Right cardiac atrium (tissue), 5 donors: Measurements from ENCODE around the gene NXPE1. TPM values are rescaled to one million over a fixed set of nuclear protein-coding genes. Genes with fewer than 3 reads are reported as not detected.
"Not testable (repeated sequence)": the region's sequence is repeated elsewhere in the genome, so short reads cannot be mapped to it uniquely, and the experiment has no call there.

ENCODE experiments used
- ATAC-seq, 2 donors: fragments of 200-7000 bp; cut with Tn5 transposase; one replicate each; pipeline versions ENCODE4 v1.8.0 to v1.9.1; 2020; ENCODE audit warnings: moderate library complexity in 2 of 2, mild to moderate bottlenecking in 1 of 2
- DNase-seq, 3 donors: peaks; one replicate each; pipeline ENCODE4 v3.0.0-alpha.2; 2020
- H3K27ac ChIP-seq: one replicate; pipeline ENCODE4 v1.5.1; 2013; ENCODE audit warnings: mild to moderate bottlenecking, low read length, control low read depth, moderate library complexity
- H3K27me3 ChIP-seq: one replicate; pipeline ENCODE4 v1.6.1; 2013; ENCODE audit not compliant: control insufficient read depth, insufficient read depth
- H3K4me1 ChIP-seq: one replicate; pipeline ENCODE4 v1.6.1; 2013; ENCODE audit warnings: low read length; ENCODE audit not compliant: control insufficient read depth, insufficient read depth
- H3K4me3 ChIP-seq: one replicate; pipeline ENCODE4 v1.5.1; 2013; ENCODE audit warnings: low read length, control low read depth
- H3K9me3 ChIP-seq: one replicate; pipeline ENCODE4 v1.6.1; 2013; ENCODE audit warnings: low read length; ENCODE audit not compliant: control insufficient read depth
- WGBS: extraction: QIAGEN DNeasy Blood & Tissue Kit; methylation state at CpG from one replicate; pipeline ENCODE4 v1.1.7; 2013; 5-methylcytosine and 5-hydroxymethylcytosine counted together
- intact Hi-C, 4 donors: fragments of 100-400 bp; cut with DNase I; formaldehyde crosslinking; loops; one replicate each; pipeline versions ENCODE4 v1.11.0 to v1.14.0; 2022 to 2023
- long read RNA-seq, 4 donors: library from polyadenylated mRNA; unstranded; transcript quantifications; one replicate each; pipeline ENCODE4 v2.0.0, GENCODE V29; 2020 to 2021
- polyA plus RNA-seq: library from polyadenylated mRNA; stranded (reverse); fragments of 200-250 nt; gene quantifications from one replicate; pipeline ENCODE4 v1.2.3, GENCODE V29; 2013
- total RNA-seq, 4 donors: library from RNA; stranded (reverse); fragmentation: NEBNext Ultra II Directional; extraction: Animal tissue kit (Norgen Biotek cat#: 25700); gene quantifications; one replicate each; pipeline ENCODE4 v1.2.1, GENCODE V29; 2021
- donor health status: healthy with polysubstance abuse.
- donor health status: DM: no; HTN: yes; CAD: no.
- donor health status: DM: no; HTN: no; CAD: no.
- donor health status: DM: no; HTN: yes; CAD: no; lungs with severe emphysema.
- donor health status: DM: yes; HTN: yes; CAD: no.

NXPE1 gene
- not detected for total RNA-seq
- polyA plus RNA-seq: not detected
- long read RNA-seq, donor 1: 0 reads
- long read RNA-seq, donor 2: 0 reads
- long read RNA-seq, donor 3: 0 reads
- long read RNA-seq, donor 4: 0 reads

DNA sequence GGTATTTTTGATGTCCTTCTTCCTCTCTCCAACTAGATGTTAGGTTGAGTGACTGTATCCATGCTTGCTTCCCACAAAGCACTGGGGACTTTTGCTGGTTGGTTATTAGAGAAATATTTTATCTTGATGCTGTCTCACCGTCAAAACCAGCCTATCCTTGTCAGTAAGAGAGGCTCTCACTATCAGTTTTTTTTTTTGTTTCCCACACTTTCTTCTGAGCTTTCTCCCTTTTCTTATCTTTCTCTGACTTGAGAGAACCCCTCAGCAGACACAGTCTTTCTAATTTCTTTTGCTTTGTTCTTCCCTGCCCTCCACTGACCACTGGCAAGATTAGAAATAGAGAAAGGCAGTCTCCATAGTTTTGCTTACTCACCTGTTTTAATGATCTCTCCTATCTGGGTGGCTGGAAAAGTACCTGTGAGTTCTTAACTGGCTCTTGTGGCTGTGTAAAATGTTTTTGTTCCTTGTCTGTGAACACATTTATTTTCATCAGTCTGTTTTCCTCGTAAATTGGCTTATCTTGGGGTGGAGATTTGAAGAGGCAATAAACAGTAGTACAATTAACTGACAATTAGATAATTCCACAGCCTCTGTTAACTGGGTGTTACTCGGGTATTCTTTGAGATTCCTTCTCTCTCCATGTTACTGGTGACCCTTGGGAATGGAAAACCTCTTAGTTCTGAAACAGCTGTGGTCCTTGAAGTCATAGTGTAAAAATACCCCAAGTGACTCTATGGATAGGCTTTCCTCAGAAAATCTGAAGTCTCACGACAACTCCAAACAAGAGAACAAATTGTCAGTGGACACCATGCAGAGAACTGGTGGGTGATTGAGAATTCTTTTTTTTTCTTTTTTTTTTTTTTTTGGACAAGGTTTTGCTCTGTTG is at the start of gene NXPE1:
Gene NXPE1 (minus strand): TSS at position 457 of the 886 bp plus-strand sequence. CDS start 8,680 bp downstream, outside the sequence.
- H3K27me3 ChIP-seq: no peaks in the 10 kb centered on the region
- 57% methylated on average over 4 of the region's 4 CpGs for WGBS
- H3K27ac ChIP-seq: no peak within 1 kb of the TSS
- ATAC-seq (no peak), DNase-seq (no peak)
- no peaks in the 10 kb centered on the region for H3K4me1 ChIP-seq
- H3K9me3 ChIP-seq: no peaks in the 10 kb centered on the region
- intact Hi-C loops: no loop called here
- H3K4me3 ChIP-seq: no peak within 1 kb of the TSS

DNA sequence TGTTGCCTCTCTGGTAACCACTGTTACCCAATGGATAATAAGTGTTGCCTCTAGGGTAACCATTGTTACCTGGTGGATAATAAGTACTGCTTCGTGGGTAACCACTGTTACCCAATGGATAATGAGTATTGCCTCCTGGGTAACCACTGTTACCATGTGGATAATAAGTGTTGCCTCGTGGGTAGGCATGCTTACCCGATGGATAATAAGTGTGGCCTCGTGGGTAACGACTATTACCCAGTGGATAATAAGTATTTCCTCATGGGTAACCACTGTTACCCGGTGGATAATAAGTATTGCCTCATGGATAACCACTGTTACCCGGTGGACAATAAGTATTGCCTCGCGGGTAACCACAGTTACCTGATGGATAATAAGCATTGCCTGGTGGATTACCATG is 49.7 kb upstream of the NXPE1 start:
- H3K27me3 ChIP-seq: no peaks in the 10 kb centered on the region
- no peaks in the 10 kb centered on the region for H3K4me1 ChIP-seq
- ATAC-seq (no peak), DNase-seq (no peak)
- intact Hi-C loops: no loop called here
- no peaks in the 10 kb centered on the region for H3K9me3 ChIP-seq
- no peak overlapping the region for H3K4me3 ChIP-seq
- WGBS: 90% methylated on average over 9 of the region's 9 CpGs
- no peak overlapping the region for H3K27ac ChIP-seq

DNA sequence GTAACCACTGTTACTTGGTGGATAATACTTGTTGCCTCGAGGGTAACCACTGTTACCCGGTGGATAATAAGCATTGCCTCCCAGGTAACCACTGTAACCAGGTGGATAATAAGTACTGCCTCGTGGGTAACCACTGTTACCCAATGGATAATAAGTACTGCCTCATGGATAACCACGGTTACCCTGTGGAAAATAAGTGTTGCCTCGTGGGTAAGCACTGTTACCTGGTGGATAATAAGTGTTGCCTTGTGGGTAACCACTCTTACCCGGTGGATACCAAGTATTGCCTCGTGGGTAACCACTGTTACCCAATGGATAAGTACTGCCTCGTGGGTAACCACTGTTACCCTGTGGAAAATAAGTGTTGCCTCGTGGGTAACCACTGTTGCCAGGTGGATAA is 48.9 kb upstream of the NXPE1 start:
- H3K4me1 ChIP-seq, DNase-seq, H3K27ac ChIP-seq, intact Hi-C loops, ATAC-seq, H3K9me3 ChIP-seq, H3K4me3 ChIP-seq, H3K27me3 ChIP-seq: not testable (repeated sequence)
- 84% methylated on average over 9 of the region's 9 CpGs for WGBS

DNA sequence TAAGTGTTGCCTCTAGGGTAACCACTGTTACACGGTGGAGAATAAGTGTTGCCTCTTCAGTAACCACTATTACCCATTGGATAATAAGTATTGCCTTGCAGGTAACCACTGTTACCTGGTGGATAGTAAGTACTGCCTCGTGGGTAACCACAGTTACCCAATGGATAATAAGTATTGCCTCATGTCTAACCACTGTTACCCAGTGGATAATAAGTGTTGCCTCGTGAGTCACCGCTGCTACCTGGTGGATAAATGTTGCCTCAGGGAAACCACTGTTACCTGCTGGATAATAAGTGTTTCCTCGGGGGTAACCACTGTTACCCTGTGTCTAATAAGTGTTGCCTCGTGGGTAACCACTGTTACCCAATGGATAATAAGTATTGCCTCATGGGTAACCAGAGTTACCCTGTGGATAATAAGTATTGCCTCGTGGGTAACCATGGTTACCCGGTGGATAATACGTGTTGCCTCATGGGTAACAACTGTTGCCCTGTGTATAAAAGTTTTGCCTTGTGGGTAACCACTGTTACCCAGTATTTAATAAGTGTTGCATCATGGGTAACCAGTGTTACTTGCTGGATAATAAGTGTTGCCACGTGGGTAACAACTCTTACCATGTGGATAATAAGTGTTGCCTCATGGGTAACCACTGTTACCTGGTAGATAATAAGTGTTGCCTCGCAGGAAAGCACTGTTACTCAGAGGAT is 48.2 kb upstream of the NXPE1 start:
- intact Hi-C loops: no loop called here
- 84% methylated on average over 11 of the region's 11 CpGs for WGBS
- no peak overlapping the region for H3K4me3 ChIP-seq
- no peaks in the 10 kb centered on the region for H3K9me3 ChIP-seq
- no peaks in the 10 kb centered on the region for H3K27me3 ChIP-seq
- ATAC-seq: no peak
- DNase-seq: no peak
- H3K27ac ChIP-seq: no peak overlapping the region
- no peaks in the 10 kb centered on the region for H3K4me1 ChIP-seq

DNA sequence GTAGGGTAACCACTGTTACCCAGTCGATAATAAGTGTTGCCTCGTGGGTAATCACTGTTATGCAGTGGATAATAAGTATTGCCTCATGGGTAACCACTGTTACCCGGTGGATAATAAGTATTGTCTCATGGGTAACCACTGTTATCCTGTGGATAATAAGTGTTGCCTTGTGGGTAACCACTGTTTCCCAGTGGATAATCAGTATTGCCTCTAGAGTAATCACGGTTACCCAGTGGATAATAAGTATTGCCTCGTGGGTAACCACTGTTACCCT is 47.1 kb upstream of the NXPE1 start:
- not testable (repeated sequence) for ATAC-seq

DNA sequence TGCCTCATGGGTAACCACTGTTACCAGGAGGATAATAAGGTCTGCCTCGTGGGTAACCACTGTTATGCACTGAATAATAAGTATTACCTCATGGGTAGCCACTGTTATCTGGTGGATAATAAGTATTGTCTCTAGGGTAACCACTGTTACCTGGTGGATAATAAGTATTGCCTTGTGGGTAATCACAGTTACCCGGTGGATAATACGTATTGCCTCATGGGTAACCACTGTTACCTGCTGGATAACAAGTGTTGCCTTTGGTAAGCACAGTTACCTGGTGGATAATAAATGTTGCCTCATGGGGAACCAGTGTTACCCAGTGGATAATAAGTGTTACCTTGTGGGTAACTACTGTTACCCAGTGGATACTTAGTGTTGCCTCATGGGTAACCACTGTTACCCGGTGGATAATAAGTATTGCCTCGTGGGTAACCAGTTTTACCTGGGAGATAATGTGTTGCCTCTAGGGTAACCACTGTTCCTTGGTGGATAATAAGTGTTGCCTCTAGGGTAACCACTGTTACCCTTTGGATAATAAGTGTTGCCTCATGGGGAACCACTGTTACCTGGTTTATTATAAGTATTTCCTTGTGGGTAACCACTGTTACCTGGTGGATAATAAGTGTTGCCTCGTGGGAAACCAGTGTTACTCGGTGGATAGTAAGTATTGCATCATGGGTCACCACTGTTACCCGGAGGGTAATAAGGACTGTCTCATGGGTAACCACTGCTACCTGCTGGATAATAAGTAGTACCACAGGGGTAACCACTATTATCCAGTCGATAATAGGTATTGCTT is 46.5 kb upstream of the NXPE1 start:
- H3K9me3 ChIP-seq: no peaks in the 10 kb centered on the region
- ATAC-seq (no peak), DNase-seq (no peak)
- H3K27ac ChIP-seq: no peak overlapping the region
- 89% methylated on average over 9 of the region's 9 CpGs for WGBS
- intact Hi-C loops: no loop called here
- no peaks in the 10 kb centered on the region for H3K27me3 ChIP-seq
- H3K4me1 ChIP-seq: no peaks in the 10 kb centered on the region
- no peak overlapping the region for H3K4me3 ChIP-seq

More for the DNA sequence above, 47.1 kb upstream of the NXPE1 start:
- H3K27me3 ChIP-seq, intact Hi-C loops, DNase-seq, H3K9me3 ChIP-seq, H3K4me3 ChIP-seq, H3K4me1 ChIP-seq, H3K27ac ChIP-seq: not testable (repeated sequence)
- 89% methylated on average over 5 of the region's 5 CpGs for WGBS

DNA sequence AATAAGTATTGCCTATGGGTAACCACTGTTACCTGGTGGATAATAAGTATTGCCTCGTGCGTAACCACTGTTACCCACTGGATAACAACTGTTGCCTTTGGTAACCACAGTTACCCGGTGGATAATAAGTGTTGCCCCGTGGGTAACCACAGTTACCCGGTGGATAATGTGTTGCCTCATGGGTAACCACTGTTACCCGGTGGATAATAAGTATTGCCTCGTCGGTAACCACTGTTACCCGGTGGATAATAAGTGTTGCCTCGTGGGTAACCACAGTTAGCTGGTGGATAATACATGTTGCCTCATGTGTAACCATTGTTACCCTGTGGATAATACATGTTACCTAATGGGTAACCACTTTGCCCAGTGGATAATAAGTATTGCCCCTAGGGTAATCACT is 45.7 kb upstream of the NXPE1 start:
- Histone ChIP-seq H3K4me3 (no peak overlapping the region), H3K9me3 (no peaks in the 10 kb centered on the region), H3K4me1 (no peaks in the 10 kb centered on the region), H3K27me3 (no peaks in the 10 kb centered on the region), H3K27ac (no peak overlapping the region)
- DNase-seq: no peak
- no peak for ATAC-seq
- intact Hi-C loops: no loop called here
- WGBS: 89% methylated on average over 10 of the region's 10 CpGs

DNA sequence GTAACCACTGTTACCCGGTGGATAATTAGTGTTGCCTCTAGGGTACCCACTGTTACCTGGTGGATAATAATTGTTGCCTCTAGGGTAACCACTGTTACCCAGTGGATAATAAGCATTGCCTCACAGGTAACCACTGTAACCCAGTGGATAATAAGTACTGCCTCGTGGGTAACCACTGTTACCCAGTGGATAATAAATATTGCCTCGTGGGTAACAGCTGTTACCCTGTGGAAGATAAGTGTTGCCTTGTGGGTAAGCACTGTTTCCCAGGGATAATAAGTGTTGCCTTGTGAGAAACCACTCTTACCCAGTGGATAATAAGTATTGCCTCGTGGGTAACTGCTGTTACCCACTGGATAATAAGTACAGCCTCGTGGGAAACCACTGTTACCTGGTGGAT is 45.2 kb upstream of the NXPE1 start:
- no peak overlapping the region for H3K27ac ChIP-seq
- H3K4me1 ChIP-seq: no peaks in the 10 kb centered on the region
- ATAC-seq: no peak
- H3K27me3 ChIP-seq: no peaks in the 10 kb centered on the region
- 78% methylated on average over 5 of the region's 5 CpGs for WGBS
- intact Hi-C loops: no loop called here
- no peaks in the 10 kb centered on the region for H3K9me3 ChIP-seq
- H3K4me3 ChIP-seq: no peak overlapping the region
- no peak for DNase-seq

DNA sequence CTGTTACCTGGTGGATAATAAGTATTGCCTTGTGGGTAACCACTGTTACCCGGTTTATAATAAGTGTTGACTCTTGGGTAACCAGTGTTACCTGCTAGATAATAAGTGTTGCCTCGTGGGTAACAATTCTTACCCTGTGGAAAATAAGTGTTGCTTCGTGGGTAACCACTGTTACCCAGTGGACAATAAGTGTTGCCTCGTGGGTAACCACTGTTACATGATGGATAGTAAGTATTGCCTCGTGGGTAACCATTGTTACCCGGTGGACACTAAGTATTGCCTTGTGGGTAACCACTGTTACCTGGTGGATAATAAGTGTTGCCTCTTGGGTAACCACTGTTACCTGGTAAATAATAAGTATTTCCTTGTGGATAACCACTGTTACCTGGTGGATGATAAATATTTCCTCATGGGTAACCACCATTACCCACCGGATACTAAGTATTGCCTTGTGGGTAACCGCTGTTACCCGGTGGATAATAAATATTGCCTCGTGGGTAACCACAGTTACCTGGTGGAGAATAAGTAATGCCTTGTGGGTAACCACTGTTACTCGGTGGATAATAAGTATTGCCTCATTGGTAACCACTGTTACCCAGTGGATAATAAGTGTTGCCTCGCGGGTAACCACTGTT is 44.6 kb upstream of the NXPE1 start:
- H3K4me1 ChIP-seq: no peaks in the 10 kb centered on the region
- DNase-seq (no peak), ATAC-seq (no peak)
- WGBS: 89% methylated on average over 13 of the region's 13 CpGs
- no peaks in the 10 kb centered on the region for H3K9me3 ChIP-seq
- no peaks in the 10 kb centered on the region for H3K27me3 ChIP-seq
- intact Hi-C loops: no loop called here
- no peak overlapping the region for H3K4me3 ChIP-seq
- no peak overlapping the region for H3K27ac ChIP-seq

DNA sequence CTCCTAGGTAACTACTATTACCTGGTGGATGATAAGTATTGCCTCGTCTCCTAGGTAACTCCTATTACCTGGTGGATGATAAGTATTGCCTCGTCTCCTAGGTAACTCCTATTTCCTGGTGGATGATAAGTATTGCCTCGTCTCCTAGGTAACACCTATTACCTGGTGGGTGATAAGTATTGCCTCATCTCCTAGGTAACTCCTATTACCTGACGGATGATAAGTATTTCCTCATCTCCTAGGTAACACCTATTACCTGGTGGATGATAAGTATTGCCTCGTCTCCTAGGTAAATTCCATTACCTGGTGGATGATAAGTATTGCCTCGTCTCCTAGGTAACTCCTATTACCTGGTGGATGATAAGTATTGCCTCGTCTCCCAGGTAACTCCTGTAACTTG is 43.5 kb upstream of the NXPE1 start:
- H3K4me3 ChIP-seq, DNase-seq, H3K27me3 ChIP-seq, H3K9me3 ChIP-seq, intact Hi-C loops, ATAC-seq, H3K27ac ChIP-seq, H3K4me1 ChIP-seq: not testable (repeated sequence)
- 91% methylated on average over 7 of the region's 7 CpGs for WGBS
